Ishikawa (cell line): Measurements from ENCODE around the gene PNLIPRP2.

Experiments
- CEBPB ChIP-seq: IDR thresholded peaks from 2 replicates; pipeline ENCODE4 v1.6.1; 2012
- EGR1 ChIP-seq: IDR thresholded peaks from 2 replicates; pipeline ENCODE4 v1.6.1; 2012
- TAF1 ChIP-seq: IDR thresholded peaks from 2 replicates; pipeline ENCODE4 v1.6.1; 2012; ENCODE audit warnings: low read depth, mild to moderate bottlenecking
- YY1 ChIP-seq: IDR thresholded peaks from 2 replicates; pipeline ENCODE4 v1.6.1; 2012; ENCODE audit warnings: low read depth
- TF ChIP-seq, protein P1 (sequence below): IDR thresholded peaks from 2 replicates; pipeline ENCODE4 v1.6.1; 2012

- no peak for TF ChIP-seq TAF1
- TF ChIP-seq, protein P1, sequence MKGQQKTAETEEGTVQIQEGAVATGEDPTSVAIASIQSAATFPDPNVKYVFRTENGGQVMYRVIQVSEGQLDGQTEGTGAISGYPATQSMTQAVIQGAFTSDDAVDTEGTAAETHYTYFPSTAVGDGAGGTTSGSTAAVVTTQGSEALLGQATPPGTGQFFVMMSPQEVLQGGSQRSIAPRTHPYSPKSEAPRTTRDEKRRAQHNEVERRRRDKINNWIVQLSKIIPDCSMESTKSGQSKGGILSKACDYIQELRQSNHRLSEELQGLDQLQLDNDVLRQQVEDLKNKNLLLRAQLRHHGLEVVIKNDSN, result no peak
- no peak for TF ChIP-seq CEBPB
- no peak for TF ChIP-seq YY1
- TF ChIP-seq EGR1, result no peak
Observed at GRCh38 chr10:116656044-116656443, 35.3 kb downstream of the PNLIPRP2 start.
